Skeletal muscle tissue (tissue), 4 donors: ENCODE data around the gene RNF135. TPM values are rescaled to one million over a fixed set of nuclear protein-coding genes. Genes with fewer than 3 reads are reported as not detected.
"Not testable (repeated sequence)": the region's sequence is repeated elsewhere in the genome, so short reads cannot be mapped to it uniquely, and the experiment has no call there.

Experiments
- H3K27ac ChIP-seq: one replicate; pipeline ENCODE4 v1.7.0; 2013; ENCODE audit warnings: mild to moderate bottlenecking, low read depth, low read length, inconsistent platforms
- H3K27me3 ChIP-seq, 3 donors: one replicate each; pipeline ENCODE4 v1.7.0; 2013; ENCODE audit warnings: low read length in 3 of 3; ENCODE audit not compliant: control insufficient read depth in 3 of 3, insufficient read depth in 3 of 3
- H3K36me3 ChIP-seq, 3 donors: one replicate each; pipeline ENCODE4 v1.7.0; 2013; ENCODE audit warnings: low read length in 3 of 3; ENCODE audit not compliant: control insufficient read depth in 3 of 3, insufficient read depth in 3 of 3
- H3K4me1 ChIP-seq, 3 donors: one replicate each; pipeline ENCODE4 v1.7.0; 2013; ENCODE audit warnings: low read length in 3 of 3, mild to moderate bottlenecking in 3 of 3; ENCODE audit not compliant: control insufficient read depth in 3 of 3, insufficient read depth in 3 of 3
- H3K4me3 ChIP-seq, 3 donors: one replicate each; pipeline ENCODE4 v1.7.0; 2013; ENCODE audit warnings: low read length in 3 of 3
- H3K9ac ChIP-seq, 3 donors: one replicate each; pipeline ENCODE4 v1.7.0; 2013; ENCODE audit warnings: low read length in 3 of 3, mild to moderate bottlenecking in 3 of 3, moderate library complexity in 2 of 3, low read depth in 1 of 3
- H3K9me3 ChIP-seq, 3 donors: one replicate each; pipeline ENCODE4 v1.7.0; 2013; ENCODE audit warnings: low read length in 3 of 3; ENCODE audit not compliant: control insufficient read depth in 3 of 3
- total RNA-seq: library from RNA; depleted of rRNA; stranded (reverse); fragments of >200 nt; gene quantifications from one replicate; pipeline ENCODE4 v1.2.3, GENCODE V29; 2014
- donor health status: Osteomylitis.

RNF135 gene
- total RNA-seq, 1 donor from 2014 or later = 5.2 TPM

DNA sequence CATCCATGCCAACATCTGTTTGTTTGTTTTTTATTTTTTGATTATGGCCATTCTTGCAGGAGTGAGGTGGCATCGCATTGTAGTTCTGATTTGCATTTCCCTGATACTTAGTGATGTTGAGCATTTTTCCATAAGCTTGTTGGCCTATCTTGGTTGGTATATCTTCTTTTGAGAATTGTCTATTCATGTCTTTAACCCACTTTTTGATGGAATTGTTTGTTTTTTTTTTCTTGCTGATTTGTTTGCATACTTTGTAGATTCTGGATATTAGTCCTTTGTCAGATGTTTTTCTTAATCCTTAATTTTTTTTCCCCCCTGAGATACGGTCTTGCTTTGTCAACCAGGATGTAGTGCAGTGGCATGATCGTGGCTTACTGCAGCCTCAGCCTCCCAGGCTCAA is 43.0 kb downstream of the RNF135 start:
- no peaks in the 10 kb centered on the region for H3K36me3 ChIP-seq
- H3K27me3 ChIP-seq = no peaks in the 10 kb centered on the region
- H3K9me3 ChIP-seq = no peaks in the 10 kb centered on the region
- H3K27ac ChIP-seq = no peak overlapping the region
- H3K9ac ChIP-seq = no peak overlapping the region
- no peaks in the 10 kb centered on the region for H3K4me1 ChIP-seq
- H3K4me3 ChIP-seq = no peak overlapping the region

DNA sequence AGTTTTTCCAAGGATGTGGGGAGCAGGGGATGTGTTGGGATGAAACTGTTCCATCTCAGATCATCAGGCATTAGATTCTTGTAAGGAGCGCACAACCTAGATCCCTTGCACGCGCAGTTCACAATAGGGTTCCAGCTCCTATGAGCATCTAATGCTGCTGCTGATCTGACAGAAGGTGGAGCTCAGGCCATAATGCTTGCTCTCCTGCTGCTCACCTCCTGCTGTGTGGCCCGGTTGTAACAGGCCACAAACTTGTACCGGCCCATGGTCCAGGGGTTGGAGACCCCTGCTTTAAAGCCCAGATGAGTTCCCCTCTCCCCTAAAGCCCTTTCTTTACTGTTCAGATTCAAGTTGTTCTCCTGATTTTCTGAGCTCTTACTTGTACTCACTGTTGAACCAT is 44.8 kb downstream of the RNF135 start:
- Histone ChIP-seq H3K36me3 (no peaks in the 10 kb centered on the region), H3K27ac (no peak overlapping the region), H3K27me3 (no peaks in the 10 kb centered on the region), H3K4me3 (no peak overlapping the region), H3K9ac (no peak overlapping the region), H3K4me1 (no peaks in the 10 kb centered on the region), H3K9me3 (no peaks in the 10 kb centered on the region)

DNA sequence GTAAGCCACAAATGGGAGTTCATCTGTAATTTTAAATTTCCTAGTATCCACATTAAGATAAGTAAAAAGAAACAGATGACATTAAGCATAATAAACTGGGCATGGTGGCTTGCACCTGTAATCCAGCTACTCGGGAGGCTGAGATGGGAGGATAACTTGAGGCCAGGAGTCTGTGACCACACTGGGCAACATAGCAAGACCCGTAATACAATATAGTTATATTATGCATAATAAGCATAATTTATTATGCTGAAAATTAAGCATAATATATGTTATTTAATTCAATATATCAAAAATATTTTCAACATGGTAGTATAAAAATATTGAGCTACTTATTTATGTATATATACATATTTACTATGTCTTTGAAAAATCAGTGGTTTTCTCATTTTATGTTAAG is 48.2 kb downstream of the RNF135 start:
- Histone ChIP-seq H3K36me3 (no peaks in the 10 kb centered on the region), H3K9ac (no peak overlapping the region), H3K4me3 (no peak overlapping the region), H3K27me3 (no peaks in the 10 kb centered on the region), H3K4me1 (no peaks in the 10 kb centered on the region), H3K9me3 (no peaks in the 10 kb centered on the region), H3K27ac (no peak overlapping the region)

DNA sequence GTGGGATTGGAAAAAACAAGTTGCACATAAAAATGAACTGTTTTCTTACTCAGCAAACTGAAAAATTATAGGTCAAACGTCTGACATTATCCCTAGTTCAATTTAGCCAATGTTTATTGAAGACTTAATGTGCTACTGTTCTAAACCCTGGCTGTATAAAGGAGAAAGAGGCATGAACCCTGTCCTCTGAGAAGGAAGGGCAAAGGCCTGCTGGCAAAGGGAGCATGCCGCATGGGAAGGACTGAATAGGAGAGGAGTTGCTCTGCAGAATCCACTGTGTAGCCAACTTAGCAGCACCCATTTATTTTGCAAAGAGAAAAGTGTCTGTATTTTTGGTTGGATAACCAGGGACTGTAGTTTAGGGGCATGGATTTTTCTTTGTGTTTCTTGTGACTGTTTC is 52.3 kb downstream of the RNF135 start:
- not testable (repeated sequence) for H3K27ac ChIP-seq, H3K27me3 ChIP-seq, H3K4me1 ChIP-seq, H3K9ac ChIP-seq, H3K4me3 ChIP-seq, H3K36me3 ChIP-seq, H3K9me3 ChIP-seq

DNA sequence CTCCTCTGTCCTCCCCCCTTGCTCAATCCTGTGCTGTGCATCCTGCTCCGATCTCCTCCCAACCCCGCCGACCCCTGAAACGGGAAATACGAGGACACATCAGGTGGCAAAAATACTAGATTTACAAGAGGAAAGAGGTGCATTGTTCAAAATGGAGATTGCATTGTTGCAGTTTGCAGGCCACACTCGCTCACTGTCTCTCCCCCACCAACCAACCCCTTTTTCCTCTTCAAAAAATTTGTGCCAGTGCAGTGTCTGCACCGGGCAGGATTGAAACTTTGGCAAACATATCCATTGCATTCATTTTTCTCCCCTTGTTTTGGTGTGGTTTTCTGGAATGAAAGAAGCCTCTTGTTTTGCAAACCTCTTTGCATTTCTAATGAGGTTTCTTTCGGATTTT is 61.0 kb downstream of the RNF135 start:
- Histone ChIP-seq H3K4me1 (no peaks in the 10 kb centered on the region), H3K9me3 (no peaks in the 10 kb centered on the region), H3K4me3 (no peak overlapping the region), H3K27ac (no peak overlapping the region), H3K27me3 (no peaks in the 10 kb centered on the region), H3K36me3 (peaks cover 0 to 2% (median 0%) of the 10 kb centered on the region in 3 donors), H3K9ac (no peak overlapping the region)

DNA sequence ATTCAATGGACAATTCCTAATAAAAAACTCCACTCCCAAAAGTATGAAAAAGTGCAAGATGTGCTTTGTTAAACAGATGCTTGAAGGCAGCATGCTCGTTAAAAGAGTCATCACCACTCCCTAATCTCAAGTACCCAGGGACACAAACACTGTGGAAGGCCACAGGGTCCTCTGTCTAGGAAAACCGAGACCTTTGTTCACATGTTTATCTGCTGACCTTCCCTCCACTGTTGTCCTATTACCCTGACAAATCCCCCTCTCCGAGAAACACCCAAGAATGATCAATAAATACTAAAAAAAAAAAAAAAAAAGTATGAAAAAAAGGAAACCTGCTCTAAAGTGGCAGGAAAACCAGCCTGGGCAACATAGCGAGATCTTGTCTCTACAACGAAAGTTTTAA is 64.8 kb downstream of the RNF135 start:
- not testable (repeated sequence) for H3K4me3 ChIP-seq, H3K36me3 ChIP-seq, H3K4me1 ChIP-seq, H3K9me3 ChIP-seq, H3K27ac ChIP-seq, H3K27me3 ChIP-seq, H3K9ac ChIP-seq

DNA sequence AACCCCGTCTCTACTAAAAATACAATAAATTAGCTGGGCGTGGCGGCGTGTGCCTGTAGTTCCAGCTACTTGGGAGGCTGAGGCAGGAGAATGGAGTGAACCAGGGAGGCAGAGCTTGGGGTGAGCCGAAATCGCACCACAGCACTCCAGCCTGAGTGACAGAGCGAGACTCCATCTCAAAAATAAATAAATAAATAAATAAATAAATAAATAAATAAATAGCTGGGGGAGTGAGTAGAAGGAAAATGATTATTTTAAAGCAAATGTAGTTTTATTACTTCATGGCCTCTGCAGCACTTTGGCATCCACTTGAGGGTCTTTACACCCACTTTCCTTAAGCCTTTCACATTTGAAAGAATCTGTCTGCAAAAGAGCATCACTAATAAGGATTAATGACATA is 70.0 kb downstream of the RNF135 start:
- H3K9ac ChIP-seq, H3K9me3 ChIP-seq, H3K4me3 ChIP-seq, H3K27me3 ChIP-seq, H3K36me3 ChIP-seq, H3K27ac ChIP-seq, H3K4me1 ChIP-seq: not testable (repeated sequence)

DNA sequence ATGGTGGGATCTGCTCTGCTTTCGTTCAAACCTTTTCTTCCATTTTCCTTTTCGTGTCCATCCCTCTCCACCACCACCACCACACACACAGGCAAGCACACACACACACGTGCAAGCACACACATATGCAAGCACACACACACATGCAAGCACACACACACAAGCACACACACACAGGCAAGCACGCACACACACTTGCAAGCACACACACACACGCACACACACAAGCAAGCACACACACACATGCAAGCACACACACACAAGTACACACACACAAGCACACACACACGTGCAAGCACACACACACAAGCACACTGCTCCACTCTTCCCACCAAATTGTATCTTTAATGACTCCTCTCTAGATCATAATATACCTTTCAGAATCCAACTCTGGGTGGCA is 71.5 kb downstream of the RNF135 start:
- H3K9me3 ChIP-seq, H3K4me3 ChIP-seq, H3K4me1 ChIP-seq, H3K27ac ChIP-seq, H3K36me3 ChIP-seq, H3K27me3 ChIP-seq, H3K9ac ChIP-seq: not testable (repeated sequence)

DNA sequence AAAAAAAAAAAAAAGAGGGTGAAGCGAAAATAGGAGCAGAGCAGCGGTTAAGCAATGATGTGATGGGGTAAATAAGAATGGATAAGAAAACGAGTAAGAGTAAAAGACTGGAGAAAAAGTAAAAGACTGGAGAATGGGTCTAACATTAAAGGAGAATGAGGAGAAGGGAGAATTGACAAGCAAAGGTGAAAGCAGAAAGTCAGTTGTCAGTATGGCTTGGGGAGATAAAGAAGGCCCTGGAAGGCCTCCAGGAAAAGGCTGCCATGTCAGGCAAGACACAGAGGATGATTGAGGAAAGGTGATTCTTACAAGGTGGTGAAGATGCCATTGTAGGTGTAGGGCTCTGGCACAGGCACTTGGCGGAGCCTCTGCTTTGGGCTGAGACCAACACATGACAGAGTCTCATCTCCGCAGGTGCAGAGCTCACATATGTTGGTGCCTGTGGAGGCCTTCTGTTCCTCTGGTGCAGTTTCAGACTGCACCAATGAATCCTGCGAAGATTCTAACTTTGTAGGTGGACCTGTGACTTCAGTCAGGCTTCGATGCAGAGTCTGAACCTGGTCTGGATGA is 76.1 kb downstream of the RNF135 start:
- H3K9ac ChIP-seq, H3K36me3 ChIP-seq, H3K27ac ChIP-seq, H3K4me1 ChIP-seq, H3K9me3 ChIP-seq, H3K27me3 ChIP-seq, H3K4me3 ChIP-seq: not testable (repeated sequence)

DNA sequence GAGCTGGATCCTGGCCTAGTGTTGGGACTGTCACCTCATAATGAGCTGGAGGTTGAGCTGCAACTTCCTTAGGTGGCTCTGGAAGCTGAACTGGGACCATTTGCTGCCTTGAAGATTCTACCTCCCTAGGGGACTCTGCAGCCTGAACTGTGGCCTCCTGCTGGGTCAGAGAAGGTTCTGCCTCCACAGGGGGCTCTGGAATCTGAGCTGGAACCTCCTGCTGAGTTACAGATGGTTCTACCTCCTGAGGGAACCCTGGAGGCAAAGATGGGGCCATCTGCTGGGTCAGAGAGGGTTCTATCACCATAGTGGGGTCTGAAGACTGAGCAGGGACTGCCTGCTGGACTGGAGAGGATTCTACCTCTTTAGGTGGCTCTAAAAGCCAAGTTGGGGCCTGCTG is 77.3 kb downstream of the RNF135 start:
- H3K36me3 ChIP-seq = no peaks in the 10 kb centered on the region
- H3K9ac ChIP-seq = no peak overlapping the region
- H3K27ac ChIP-seq = no peak overlapping the region
- H3K9me3 ChIP-seq = no peaks in the 10 kb centered on the region
- H3K27me3 ChIP-seq = no peaks in the 10 kb centered on the region
- peaks cover 0 to 4% (median 0%) of the 10 kb centered on the region in 3 donors for H3K4me1 ChIP-seq
- no peak overlapping the region for H3K4me3 ChIP-seq

DNA sequence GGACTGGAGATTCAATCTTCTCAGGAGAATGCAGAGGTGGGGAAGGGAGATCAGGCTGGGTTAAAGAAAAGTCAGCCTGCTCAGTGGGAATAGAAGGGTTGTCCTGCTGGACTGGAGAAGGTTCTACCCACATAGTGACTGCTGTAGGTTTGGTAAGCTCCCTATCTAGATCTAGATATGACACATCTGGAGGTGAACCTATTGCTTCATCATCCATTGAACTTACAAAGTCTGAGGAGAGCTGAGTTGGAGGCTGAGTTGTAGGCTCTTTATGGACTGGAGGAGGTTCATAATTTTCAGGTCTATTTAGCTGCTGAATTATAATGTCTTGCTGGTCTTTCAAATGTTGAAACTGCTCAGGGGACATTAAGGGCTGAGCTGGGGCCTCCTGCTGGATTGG is 77.9 kb downstream of the RNF135 start:
- H3K9ac ChIP-seq = no peak overlapping the region
- H3K4me1 ChIP-seq = peaks cover 0 to 4% (median 0%) of the 10 kb centered on the region in 3 donors
- H3K27ac ChIP-seq = no peak overlapping the region
- H3K27me3 ChIP-seq = no peaks in the 10 kb centered on the region
- no peaks in the 10 kb centered on the region for H3K9me3 ChIP-seq
- H3K4me3 ChIP-seq = no peak overlapping the region
- H3K36me3 ChIP-seq = no peaks in the 10 kb centered on the region
